ENCODE results near the gene GSK3A.

- TF ChIP-seq POLR2A (IDR thresholded peaks at IDR 0.05; ENCODE audit: low read depth, low read length): no peak
- TF ChIP-seq POLR2AphosphoS5 (IDR thresholded peaks at IDR 0.05; ENCODE audit: low read depth, low read length): no peak
- no peak for TF ChIP-seq SPI1 (IDR thresholded peaks at IDR 0.05; ENCODE audit: low read depth, low read length)
- TF ChIP-seq TAF1 (IDR thresholded peaks at IDR 0.05; ENCODE audit: low read depth, low read length): no peak
- TF ChIP-seq POU2F2 (IDR thresholded peaks at IDR 0.05; ENCODE audit: low read depth, low read length): 0 out of 2 replicates have a peak, but pooled peaks have one; percentile 8
Measured at GRCh38 chr19:42252365-42253244, 10.2 kb upstream of the GSK3A start.

Measured in GM12891 (cell line).